Hepatocyte (in vitro differentiated cells): ENCODE measurements around the gene IGDCC3.

Source experiments
- EZH2phosphoT487 ChIP-seq: fragments of 200-600 bp; sonication (generic); IDR thresholded peaks from one replicate; pipeline ENCODE4 v1.6.1; 2018; ENCODE audit warnings: antibody characterized with exemption, mild to moderate bottlenecking, low read depth, moderate library complexity; ENCODE audit not compliant: unreplicated experiment, severe bottlenecking
- TF ChIP-seq, protein P1 (sequence below): fragments of 200-600 bp; sonication (generic); IDR thresholded peaks from 2 replicates; pipeline ENCODE4 v1.5.1; 2016; ENCODE audit warnings: antibody characterized with exemption, mild to moderate bottlenecking; ENCODE audit not compliant: poor library complexity

- TF ChIP-seq EZH2phosphoT487: no peak
- TF ChIP-seq, protein P1, sequence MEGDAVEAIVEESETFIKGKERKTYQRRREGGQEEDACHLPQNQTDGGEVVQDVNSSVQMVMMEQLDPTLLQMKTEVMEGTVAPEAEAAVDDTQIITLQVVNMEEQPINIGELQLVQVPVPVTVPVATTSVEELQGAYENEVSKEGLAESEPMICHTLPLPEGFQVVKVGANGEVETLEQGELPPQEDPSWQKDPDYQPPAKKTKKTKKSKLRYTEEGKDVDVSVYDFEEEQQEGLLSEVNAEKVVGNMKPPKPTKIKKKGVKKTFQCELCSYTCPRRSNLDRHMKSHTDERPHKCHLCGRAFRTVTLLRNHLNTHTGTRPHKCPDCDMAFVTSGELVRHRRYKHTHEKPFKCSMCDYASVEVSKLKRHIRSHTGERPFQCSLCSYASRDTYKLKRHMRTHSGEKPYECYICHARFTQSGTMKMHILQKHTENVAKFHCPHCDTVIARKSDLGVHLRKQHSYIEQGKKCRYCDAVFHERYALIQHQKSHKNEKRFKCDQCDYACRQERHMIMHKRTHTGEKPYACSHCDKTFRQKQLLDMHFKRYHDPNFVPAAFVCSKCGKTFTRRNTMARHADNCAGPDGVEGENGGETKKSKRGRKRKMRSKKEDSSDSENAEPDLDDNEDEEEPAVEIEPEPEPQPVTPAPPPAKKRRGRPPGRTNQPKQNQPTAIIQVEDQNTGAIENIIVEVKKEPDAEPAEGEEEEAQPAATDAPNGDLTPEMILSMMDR: no peak
Observed at GRCh38 chr15:65426216-65426853, 48.5 kb upstream of the IGDCC3 start.
